H1 (cell line): Measurements from ENCODE around the gene SCOC. TPM values are rescaled to one million over a fixed set of nuclear protein-coding genes. Genes with fewer than 3 reads are reported as not detected.

ENCODE experiments used
- ASH2L ChIP-seq: fragments of 200-600, 300-600 bp; sonication (generic); IDR thresholded peaks from one replicate; pipeline ENCODE4 v1.7.1; 2017; ENCODE audit warnings: low read length
- CHD1 ChIP-seq: IDR thresholded peaks from 2 replicates; pipeline ENCODE4 v1.6.1; 2012; ENCODE audit warnings: low read depth, low read length, improper control_type of control experiment
- CHD2 ChIP-seq: IDR thresholded peaks from 2 replicates; pipeline ENCODE4 v1.6.1; 2012; ENCODE audit warnings: low read length, improper control_type of control experiment
- CTBP2 ChIP-seq: IDR thresholded peaks from 2 replicates; pipeline ENCODE4 v1.7.0; 2011; ENCODE audit warnings: borderline replicate concordance, mild to moderate bottlenecking, moderate library complexity, mixed read lengths, low read length; ENCODE audit not compliant: insufficient read depth, insufficient read length
- EP300 ChIP-seq, 2 experiments: IDR thresholded peaks; 1 replicate in 1 of 2; 2 replicates in 1 of 2; pipeline ENCODE4 v1.6.1; 2011 to 2012; ENCODE audit warnings: low read depth in 2 of 2, low read length in 2 of 2, mild to moderate bottlenecking in 2 of 2, borderline replicate concordance in 1 of 2, inconsistent platforms in 1 of 2, moderate library complexity in 1 of 2
- JUN ChIP-seq: IDR thresholded peaks from 2 replicates; pipeline ENCODE4 v1.6.1; 2011; ENCODE audit warnings: low read depth, mild to moderate bottlenecking, improper control_type of control experiment, low read length
- KDM1A ChIP-seq: fragments of 200-600, 300-600 bp; sonication (generic); IDR thresholded peaks from 2 replicates; pipeline ENCODE4 v1.7.1; 2016; ENCODE audit warnings: mild to moderate bottlenecking, low read length, borderline replicate concordance
- KDM4A ChIP-seq: IDR thresholded peaks from one replicate; pipeline ENCODE4 v1.7.1; 2012; ENCODE audit warnings: low read depth, mild to moderate bottlenecking, moderate library complexity, low read length, inconsistent platforms; ENCODE audit not compliant: severe bottlenecking
- KDM5A ChIP-seq: fragments of 200-600 bp; IDR thresholded peaks from 2 replicates; pipeline ENCODE4 v1.7.1; 2012; ENCODE audit warnings: mild to moderate bottlenecking, low read length, inconsistent platforms, mixed read lengths
- NANOG ChIP-seq: IDR thresholded peaks from 2 replicates; pipeline ENCODE4 v1.6.1; 2011; ENCODE audit warnings: low read length, low read depth, mild to moderate bottlenecking, inconsistent platforms; ENCODE audit not compliant: insufficient read depth, poor library complexity, severe bottlenecking
- NRF1 ChIP-seq: IDR thresholded peaks from 2 replicates; pipeline ENCODE4 v1.6.1; 2011; ENCODE audit warnings: mild to moderate bottlenecking, low read depth, low read length, improper control_type of control experiment
- PHF8 ChIP-seq: fragments of 200-600 bp; sonication (generic); conservative IDR thresholded peaks from 2 replicates; pipeline ENCODE4 v1.7.1; 2012; ENCODE audit warnings: low read depth, mild to moderate bottlenecking, inconsistent platforms, low read length, moderate library complexity
- POLR2A ChIP-seq, 2 experiments: IDR thresholded peaks; 1 replicate in 1 of 2; 2 replicates in 1 of 2; pipeline ENCODE4 v1.6.1; 2011; ENCODE audit warnings: low read depth in 2 of 2, low read length in 2 of 2, mild to moderate bottlenecking in 2 of 2; ENCODE audit errors: control extremely low read depth in 1 of 2
- POLR2AphosphoS5 ChIP-seq: IDR thresholded peaks from 2 replicates; pipeline ENCODE4 v1.6.1; 2011; ENCODE audit warnings: low read depth, low read length
- RBBP5 ChIP-seq: IDR thresholded peaks from 2 replicates; pipeline ENCODE4 v1.7.1; 2012; ENCODE audit warnings: low read depth, mild to moderate bottlenecking, inconsistent platforms, low read length, moderate library complexity, borderline replicate concordance
- RNF2 ChIP-seq: fragments of 200-900, 300-1000 bp; sonication (generic); IDR thresholded peaks from 2 replicates; pipeline ENCODE4 v1.7.1; 2016; ENCODE audit warnings: borderline replicate concordance, low read depth, mild to moderate bottlenecking, antibody characterized with exemption, low read length; ENCODE audit not compliant: poor library complexity, severe bottlenecking; ENCODE audit errors: missing control alignments
- RXRA ChIP-seq: IDR thresholded peaks from 2 replicates; pipeline ENCODE4 v1.6.1; 2011; ENCODE audit warnings: low read depth, mild to moderate bottlenecking, low read length, moderate library complexity; ENCODE audit not compliant: insufficient read depth
- SAP30 ChIP-seq: fragments of 300-600 bp; sonication (generic); IDR thresholded peaks from 2 replicates; pipeline ENCODE4 v1.7.1; 2012; ENCODE audit warnings: low read length, moderate library complexity, mild to moderate bottlenecking, inconsistent platforms; ENCODE audit not compliant: insufficient read depth, insufficient replicate concordance
- SIN3A ChIP-seq, 2 experiments: IDR thresholded peaks in 1 of 2; conservative IDR thresholded peaks in 1 of 2; 2 replicates each; pipeline ENCODE4 v1.6.1; 2011 to 2012; ENCODE audit warnings: low read length in 2 of 2, improper control_type of control experiment in 1 of 2, low read depth in 1 of 2, mild to moderate bottlenecking in 1 of 2
- SP1 ChIP-seq: IDR thresholded peaks from 2 replicates; pipeline ENCODE4 v1.6.1; 2011; ENCODE audit warnings: low read depth, low read length
- SP2 ChIP-seq: IDR thresholded peaks from 2 replicates; pipeline ENCODE4 v1.6.1; 2012; ENCODE audit warnings: mild to moderate bottlenecking, low read length, inconsistent platforms
- TBP ChIP-seq: IDR thresholded peaks from 2 replicates; pipeline ENCODE4 v1.6.1; 2011; ENCODE audit warnings: low read depth, low read length, improper control_type of control experiment
- TEAD4 ChIP-seq: IDR thresholded peaks from 2 replicates; pipeline ENCODE4 v1.6.1; 2012; ENCODE audit warnings: low read depth, low read length, inconsistent platforms, mixed read lengths
- polyA plus RNA-seq, 7 experiments: library from polyadenylated mRNA; depleted of rRNA in 3 of 7; stranded (reverse) in 5 of 7; unstranded in 2 of 7; fragments of >200 nt in 5 of 7; fragments of 200-250 nt in 2 of 7; gene quantifications; 1 replicate in 5 of 7; 2 replicates in 1 of 7; 4 replicates in 1 of 7; pipeline versions ENCODE4 v1.2.1 to v1.2.3, GENCODE V29; 2011 to 2013; ENCODE audit warnings: missing spikeins in 2 of 7, mixed read lengths in 2 of 7
- total RNA-seq: library from RNA; stranded (reverse); fragmentation: NEBNext Ultra II Directional; extraction: Animal tissue kit (Norgen Biotek cat#: 25700); gene quantifications from 2 replicates; pipeline ENCODE4 v1.2.1, GENCODE V29; 2021

Gene SCOC
- total and polyA plus RNA-seq, 2 of the 8 experiments (the other 6 are each of a cell fraction or from before 2014, with no cell fraction given) = 12.1 to 33.4 TPM

GRCh38 chr4:140373328-140374129, at the start of gene SCOC (continued):
- TF ChIP-seq EP300 (IDR thresholded peaks at IDR 0.05; ENCODE audit: borderline replicate concordance in 1 of 2, low read depth in 2 of 2, low read length in 2 of 2) (0 out of 3 replicates have a peak, but pooled peaks of 1 of the 2 experiments have one; percentile 6), RXRA (no peak), KDM4A (peak; percentile 66), NANOG (peak; percentile 61), PHF8 (peak; percentile 87), SIN3A (conservative IDR thresholded peaks at IDR 0.05 in 1 of 2, IDR thresholded peaks at IDR 0.05 in 1 of 2; ENCODE audit: low read depth in 1 of 2, low read length in 2 of 2) (peak in 1 of 2 experiments; percentile 57; a peak in 1 of 4 replicates), RBBP5 (no peak; the same call in 1 of the 2 replicates), POLR2A (IDR thresholded peaks at IDR 0.05; ENCODE audit: control extremely low read depth in 1 of 2, low read depth in 2 of 2, low read length in 2 of 2) (peak in 1 of 2 experiments; percentile 84; a peak in 2 of 3 replicates), KDM5A (no peak), TEAD4 (no peak), SAP30 (peak; percentile 71), NRF1 (peak; percentile 37; the same call in 1 of the 2 replicates), TBP (peak; percentile 85), POLR2AphosphoS5 (peak; percentile 60), CHD2 (0 out of 2 replicates have a peak, but pooled peaks have one; percentile 46), SP2 (peak; percentile 40), KDM1A (peak; percentile 23; the same call in 1 of the 2 replicates), ASH2L (peak; percentile 86), JUN (no peak), CHD1 (no peak), RNF2 (no peak), CTBP2 (no peak), SP1 (peak; percentile 89)
